Hepatocyte (in vitro differentiated cells): ENCODE data around the gene FERMT2. TPM values are rescaled to one million over a fixed set of nuclear protein-coding genes. Genes with fewer than 3 reads are reported as not detected.
"Not testable (repeated sequence)": the region's sequence is repeated elsewhere in the genome, so short reads cannot be mapped to it uniquely, and the experiment has no call there.

Source experiments
- DNase-seq: peaks from one replicate; pipeline ENCODE4 v3.0.0-alpha.2; 2016; ENCODE audit warnings: low spot score
- H2AFZ ChIP-seq: fragments of 200-600 bp; sonication (generic); 2 replicates; pipeline ENCODE4 v1.6.0; 2016; ENCODE audit warnings: antibody characterized with exemption, mild to moderate bottlenecking
- H3K27ac ChIP-seq: fragments of 200-600 bp; sonication (generic); 2 replicates; pipeline ENCODE4 v1.5.1; 2016; ENCODE audit warnings: mild to moderate bottlenecking
- H3K27me3 ChIP-seq: fragments of 200-600 bp; sonication (generic); 2 replicates; pipeline ENCODE4 v1.6.1; 2016
- H3K36me3 ChIP-seq: fragments of 200-600 bp; sonication (generic); replicated peaks from 2 replicates; pipeline ENCODE4 v1.5.1; 2016; ENCODE audit warnings: low read depth; ENCODE audit not compliant: insufficient read depth
- H3K4me1 ChIP-seq: fragments of 200-600 bp; sonication (generic); 2 replicates; pipeline ENCODE4 v1.5.1; 2016; ENCODE audit warnings: mild to moderate bottlenecking, moderate library complexity; ENCODE audit not compliant: insufficient read depth
- H3K4me2 ChIP-seq: fragments of 200-600 bp; sonication (generic); 2 replicates; pipeline ENCODE4 v1.6.0; 2016
- H3K4me3 ChIP-seq: fragments of 200-600 bp; sonication (generic); 2 replicates; pipeline ENCODE4 v1.5.1; 2016; ENCODE audit warnings: mild to moderate bottlenecking
- H3K79me2 ChIP-seq: fragments of 200-600 bp; sonication (generic); 2 replicates; pipeline ENCODE4 v1.6.0; 2017; ENCODE audit warnings: mild to moderate bottlenecking
- H3K9me2 ChIP-seq: fragments of 200-600 bp; sonication (generic); replicated peaks from 2 replicates; pipeline ENCODE4 v1.6.0; 2017; ENCODE audit warnings: mild to moderate bottlenecking; ENCODE audit not compliant: insufficient read depth
- H3K9me3 ChIP-seq: fragments of 200-600 bp; sonication (generic); 2 replicates; pipeline ENCODE4 v1.5.1; 2016; ENCODE audit warnings: low read depth, mild to moderate bottlenecking
- H4K20me1 ChIP-seq: fragments of 200-600 bp; sonication (generic); 2 replicates; pipeline ENCODE4 v1.6.0; 2016; ENCODE audit warnings: mild to moderate bottlenecking; ENCODE audit not compliant: insufficient read depth, poor library complexity, severe bottlenecking
- EZH2 ChIP-seq: fragments of 200-600 bp; sonication (generic); IDR thresholded peaks from 2 replicates; pipeline ENCODE4 v1.6.1; 2016; ENCODE audit warnings: antibody characterized with exemption, mild to moderate bottlenecking, borderline replicate concordance
- EZH2phosphoT487 ChIP-seq: fragments of 200-600 bp; sonication (generic); IDR thresholded peaks from one replicate; pipeline ENCODE4 v1.6.1; 2018; ENCODE audit warnings: antibody characterized with exemption, mild to moderate bottlenecking, low read depth, moderate library complexity; ENCODE audit not compliant: unreplicated experiment, severe bottlenecking
- WGBS: methylation state at CpG from one replicate; pipeline ENCODE4 v1.1.6; 2016; ENCODE audit warnings: low lambda C conversion rate; ENCODE audit errors: missing lambda C conversion rate; 5-methylcytosine and 5-hydroxymethylcytosine counted together
- polyA plus RNA-seq: library from polyadenylated mRNA; unstranded; fragments of >200 nt; fragmentation: Nextera tagmentation; extraction: Ambion mirVana; gene quantifications from 2 replicates; pipeline ENCODE4 v1.2.1, GENCODE V29; 2016
- total RNA-seq: library from RNA; depleted of rRNA; stranded (reverse); fragments of >200 nt; gene quantifications from 2 replicates; pipeline ENCODE4 v1.2.3, GENCODE V29; 2014
- TF ChIP-seq, protein P1 (sequence below): fragments of 200-600 bp; sonication (generic); IDR thresholded peaks from 2 replicates; pipeline ENCODE4 v1.5.1; 2016; ENCODE audit warnings: antibody characterized with exemption, mild to moderate bottlenecking; ENCODE audit not compliant: poor library complexity

FERMT2 gene
- total and polyA plus RNA-seq, 2 experiments from 2014 or later = 38.6 to 95.4 TPM

DNA sequence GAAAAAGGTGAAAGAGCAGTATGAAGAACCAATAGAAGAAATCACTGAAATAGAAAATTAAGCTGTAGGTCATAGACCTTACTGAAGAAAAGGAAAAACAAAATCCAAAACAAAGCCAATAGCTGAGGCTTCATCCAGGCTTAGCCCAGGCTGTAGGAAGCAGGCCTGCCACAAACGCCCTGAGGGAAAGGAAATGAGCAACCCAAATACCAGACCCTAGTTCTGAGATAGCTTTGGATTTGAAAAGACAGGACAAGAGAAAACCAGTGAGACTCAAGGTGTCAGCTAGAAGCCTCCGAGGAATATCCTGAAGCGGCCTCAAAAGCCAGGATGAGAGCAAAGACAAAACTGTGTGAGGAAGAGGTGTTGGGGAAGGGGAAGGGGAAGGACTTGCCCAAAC, 79.2 kb downstream of the FERMT2 start:
- Histone ChIP-seq H3K36me3 (no peaks in the 10 kb centered on the region), H3K79me2 (peaks cover 2% of the 10 kb centered on the region), H3K27me3 (no peaks in the 10 kb centered on the region), H3K4me2 (no peak overlapping the region), H3K4me1 (no peaks in the 10 kb centered on the region), H3K9me2 (peaks cover 3% of the 10 kb centered on the region), H3K4me3 (no peak overlapping the region), H3K27ac (no peak overlapping the region), H4K20me1 (no peaks in the 10 kb centered on the region), H3K9me3 (no peaks in the 10 kb centered on the region), H2AFZ (no peak overlapping the region)
- DNase-seq = no peak
- TF ChIP-seq EZH2 (no peak), EZH2phosphoT487 (no peak)
- TF ChIP-seq, protein P1, sequence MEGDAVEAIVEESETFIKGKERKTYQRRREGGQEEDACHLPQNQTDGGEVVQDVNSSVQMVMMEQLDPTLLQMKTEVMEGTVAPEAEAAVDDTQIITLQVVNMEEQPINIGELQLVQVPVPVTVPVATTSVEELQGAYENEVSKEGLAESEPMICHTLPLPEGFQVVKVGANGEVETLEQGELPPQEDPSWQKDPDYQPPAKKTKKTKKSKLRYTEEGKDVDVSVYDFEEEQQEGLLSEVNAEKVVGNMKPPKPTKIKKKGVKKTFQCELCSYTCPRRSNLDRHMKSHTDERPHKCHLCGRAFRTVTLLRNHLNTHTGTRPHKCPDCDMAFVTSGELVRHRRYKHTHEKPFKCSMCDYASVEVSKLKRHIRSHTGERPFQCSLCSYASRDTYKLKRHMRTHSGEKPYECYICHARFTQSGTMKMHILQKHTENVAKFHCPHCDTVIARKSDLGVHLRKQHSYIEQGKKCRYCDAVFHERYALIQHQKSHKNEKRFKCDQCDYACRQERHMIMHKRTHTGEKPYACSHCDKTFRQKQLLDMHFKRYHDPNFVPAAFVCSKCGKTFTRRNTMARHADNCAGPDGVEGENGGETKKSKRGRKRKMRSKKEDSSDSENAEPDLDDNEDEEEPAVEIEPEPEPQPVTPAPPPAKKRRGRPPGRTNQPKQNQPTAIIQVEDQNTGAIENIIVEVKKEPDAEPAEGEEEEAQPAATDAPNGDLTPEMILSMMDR = no peak
- 71% methylated on average over 3 of the region's 3 CpGs for WGBS

- Histone ChIP-seq H2AFZ (no peak overlapping the region), H4K20me1 (no peaks in the 10 kb centered on the region), H3K36me3 (no peaks in the 10 kb centered on the region), H3K4me2 (no peak overlapping the region), H3K79me2 (peaks cover 2% of the 10 kb centered on the region), H3K9me3 (no peaks in the 10 kb centered on the region), H3K27me3 (no peaks in the 10 kb centered on the region), H3K4me3 (no peak overlapping the region), H3K4me1 (no peaks in the 10 kb centered on the region), H3K27ac (no peak overlapping the region), H3K9me2 (peaks cover 3% of the 10 kb centered on the region)
- TF ChIP-seq EZH2phosphoT487 (no peak), EZH2 (no peak)
- TF ChIP-seq, protein P1 = no peak
- DNase-seq = no peak
- 91% methylated on average over 9 of the region's 9 CpGs for WGBS
Measured at GRCh38 chr14:52868911-52869618, 81.8 kb downstream of the FERMT2 start.

DNA sequence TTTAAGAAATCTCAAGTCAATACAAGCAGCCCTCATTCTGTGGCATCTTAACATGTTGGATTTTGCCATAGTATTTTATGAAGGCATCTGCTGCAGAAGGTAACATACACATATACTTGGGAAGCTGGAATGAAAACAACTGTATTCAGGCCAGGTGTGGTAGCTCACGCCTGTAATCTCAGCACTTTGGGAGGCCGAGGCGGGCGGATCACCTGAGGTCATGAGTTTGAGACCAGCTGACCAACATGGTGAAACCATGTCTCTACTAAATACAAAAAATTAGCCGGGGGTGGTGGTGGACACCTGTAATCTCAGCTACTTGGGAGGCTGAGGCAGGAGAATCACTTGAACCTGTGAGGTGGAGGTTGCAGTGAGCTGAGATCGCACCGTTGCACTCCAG, 86.0 kb downstream of the FERMT2 start:
- not testable (repeated sequence) for H3K27ac ChIP-seq, H3K36me3 ChIP-seq, H2AFZ ChIP-seq, H3K4me3 ChIP-seq, H3K4me2 ChIP-seq, DNase-seq, H3K9me2 ChIP-seq, H4K20me1 ChIP-seq, H3K79me2 ChIP-seq, H3K27me3 ChIP-seq, H3K9me3 ChIP-seq, H3K4me1 ChIP-seq
- WGBS = 99% methylated on average over 7 of the region's 7 CpGs

GRCh38 chr14:52863334-52863700, 87.5 kb downstream of the FERMT2 start:
- Histone ChIP-seq H3K9me3 (no peaks in the 10 kb centered on the region), H3K4me3 (no peak overlapping the region), H3K27ac (peak overlapping the region; percentile 53), H3K9me2 (peaks cover 3% of the 10 kb centered on the region), H2AFZ (no peak overlapping the region), H3K27me3 (no peaks in the 10 kb centered on the region), H3K36me3 (no peaks in the 10 kb centered on the region), H4K20me1 (no peaks in the 10 kb centered on the region), H3K4me1 (peaks cover 3% of the 10 kb centered on the region), H3K79me2 (peaks cover 2% of the 10 kb centered on the region), H3K4me2 (peak overlapping the region; percentile 40)
- TF ChIP-seq EZH2 = no peak
- no peak for TF ChIP-seq EZH2phosphoT487
- TF ChIP-seq, protein P1 = no peak
- no peak for DNase-seq
- WGBS = 52% methylated on average over 1 of the region's 1 CpG
